Retinal pigment epithelial cell (primary cell): ENCODE results near the gene ASPRV1.
A peak's percentile ranks its signal among the peaks of the same experiment; 100 is the strongest.

Source experiments
- DNase-seq: peaks from one replicate; pipeline ENCODE4 v3.0.0-alpha.2; 2010; ENCODE audit warnings: low read depth
- H3K4me3 ChIP-seq: 2 replicates; pipeline ENCODE4 v1.5.1; 2011; ENCODE audit warnings: mild to moderate bottlenecking, low read length, control low read depth, moderate library complexity
- TF ChIP-seq, protein P1 (sequence below): conservative IDR thresholded peaks from 2 replicates; pipeline ENCODE4 v1.5.1; 2011; ENCODE audit warnings: low read depth, low read length, control low read depth, inconsistent platforms

Gene ASPRV1

DNA sequence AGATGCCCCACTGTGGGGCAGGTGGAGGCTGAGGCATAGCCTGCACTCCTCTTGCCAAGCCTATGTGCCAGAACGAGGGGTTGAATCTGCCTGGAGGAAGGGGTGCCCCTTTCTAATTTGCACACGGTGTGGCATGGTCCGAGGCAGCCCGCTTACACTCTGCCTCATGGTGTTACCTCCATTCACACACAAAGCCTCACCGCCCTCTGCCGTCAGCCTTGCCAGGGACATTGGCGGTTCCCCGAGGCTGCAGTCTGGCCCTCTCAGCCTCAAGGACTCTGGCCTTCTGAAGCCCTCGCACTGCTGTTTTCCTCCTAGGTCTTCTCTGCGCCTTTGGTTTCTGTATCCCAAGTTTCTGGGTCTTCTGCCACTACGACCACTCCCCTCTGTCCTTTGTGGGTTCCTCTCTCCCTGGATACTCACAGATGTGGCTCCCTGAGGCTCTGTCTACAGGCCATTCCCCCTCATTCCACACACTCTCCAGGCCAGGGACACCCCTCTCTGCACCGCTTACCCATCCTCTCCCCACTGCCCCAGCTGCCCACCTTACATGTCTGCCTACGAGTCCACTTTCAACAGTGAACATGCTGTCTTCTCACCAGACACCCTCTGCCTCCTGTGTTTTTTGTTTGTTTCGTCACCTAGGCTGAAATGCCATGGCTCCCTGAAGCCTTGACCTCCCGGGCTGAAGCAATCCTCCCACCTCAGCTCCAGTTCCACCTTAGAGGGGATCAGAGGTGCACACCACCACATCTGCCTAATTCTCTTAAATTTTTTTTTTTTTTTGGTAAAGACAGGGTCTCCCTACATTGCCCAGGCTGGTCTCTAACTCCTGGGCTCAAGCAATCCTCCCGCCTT is 7.9 kb upstream of the ASPRV1 start:
- TF ChIP-seq, protein P1, sequence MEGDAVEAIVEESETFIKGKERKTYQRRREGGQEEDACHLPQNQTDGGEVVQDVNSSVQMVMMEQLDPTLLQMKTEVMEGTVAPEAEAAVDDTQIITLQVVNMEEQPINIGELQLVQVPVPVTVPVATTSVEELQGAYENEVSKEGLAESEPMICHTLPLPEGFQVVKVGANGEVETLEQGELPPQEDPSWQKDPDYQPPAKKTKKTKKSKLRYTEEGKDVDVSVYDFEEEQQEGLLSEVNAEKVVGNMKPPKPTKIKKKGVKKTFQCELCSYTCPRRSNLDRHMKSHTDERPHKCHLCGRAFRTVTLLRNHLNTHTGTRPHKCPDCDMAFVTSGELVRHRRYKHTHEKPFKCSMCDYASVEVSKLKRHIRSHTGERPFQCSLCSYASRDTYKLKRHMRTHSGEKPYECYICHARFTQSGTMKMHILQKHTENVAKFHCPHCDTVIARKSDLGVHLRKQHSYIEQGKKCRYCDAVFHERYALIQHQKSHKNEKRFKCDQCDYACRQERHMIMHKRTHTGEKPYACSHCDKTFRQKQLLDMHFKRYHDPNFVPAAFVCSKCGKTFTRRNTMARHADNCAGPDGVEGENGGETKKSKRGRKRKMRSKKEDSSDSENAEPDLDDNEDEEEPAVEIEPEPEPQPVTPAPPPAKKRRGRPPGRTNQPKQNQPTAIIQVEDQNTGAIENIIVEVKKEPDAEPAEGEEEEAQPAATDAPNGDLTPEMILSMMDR, result no peak
- DNase-seq, result no peak
- H3K4me3 ChIP-seq, result no peak overlapping the region

DNA sequence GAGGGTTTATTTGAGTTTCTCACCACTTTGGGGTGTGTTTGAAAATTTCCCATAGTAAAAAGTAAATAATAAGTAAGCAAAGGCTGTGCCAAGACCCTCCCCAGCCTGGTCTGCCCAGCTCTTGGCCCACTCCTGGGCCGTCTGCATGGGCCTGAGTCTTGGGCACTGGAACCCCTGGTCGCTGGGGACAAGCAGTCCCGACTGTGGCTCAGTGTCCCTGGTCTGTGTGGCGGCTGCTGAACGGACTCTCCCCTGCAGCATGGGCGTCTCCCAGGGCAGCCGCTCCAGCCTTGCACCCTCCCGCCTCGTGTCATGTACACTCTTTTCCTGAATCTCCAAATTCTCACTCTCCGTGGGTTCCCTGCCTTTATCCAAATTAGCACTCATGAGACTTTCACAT is 7.2 kb upstream of the ASPRV1 start:
- no peak overlapping the region for H3K4me3 ChIP-seq

DNA sequence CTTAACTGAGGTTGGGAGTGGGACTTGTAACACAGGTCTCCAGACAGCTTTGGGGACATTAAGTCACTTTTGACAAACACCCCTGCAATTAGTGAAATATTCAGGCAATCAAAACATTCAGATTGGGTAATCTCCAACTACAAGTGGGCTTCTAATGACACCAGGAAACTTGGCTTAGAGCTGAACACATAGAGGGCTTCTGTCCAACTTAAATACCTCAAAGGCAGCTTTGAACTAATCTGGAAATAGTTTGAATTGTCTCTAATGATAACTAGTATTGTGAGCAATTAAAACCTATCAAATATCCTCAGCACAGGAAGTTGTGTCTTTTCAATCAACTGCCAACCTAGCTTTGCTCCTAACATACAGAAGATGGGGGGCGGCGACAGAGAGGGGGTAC is 5.1 kb upstream of the ASPRV1 start:
- TF ChIP-seq, protein P1, result no peak
- H3K4me3 ChIP-seq, result no peak overlapping the region
- DNase-seq, result peak; percentile 26

More for the DNA sequence above, 7.2 kb upstream of the ASPRV1 start:
- no peak for DNase-seq
- TF ChIP-seq, protein P1, result no peak

DNA sequence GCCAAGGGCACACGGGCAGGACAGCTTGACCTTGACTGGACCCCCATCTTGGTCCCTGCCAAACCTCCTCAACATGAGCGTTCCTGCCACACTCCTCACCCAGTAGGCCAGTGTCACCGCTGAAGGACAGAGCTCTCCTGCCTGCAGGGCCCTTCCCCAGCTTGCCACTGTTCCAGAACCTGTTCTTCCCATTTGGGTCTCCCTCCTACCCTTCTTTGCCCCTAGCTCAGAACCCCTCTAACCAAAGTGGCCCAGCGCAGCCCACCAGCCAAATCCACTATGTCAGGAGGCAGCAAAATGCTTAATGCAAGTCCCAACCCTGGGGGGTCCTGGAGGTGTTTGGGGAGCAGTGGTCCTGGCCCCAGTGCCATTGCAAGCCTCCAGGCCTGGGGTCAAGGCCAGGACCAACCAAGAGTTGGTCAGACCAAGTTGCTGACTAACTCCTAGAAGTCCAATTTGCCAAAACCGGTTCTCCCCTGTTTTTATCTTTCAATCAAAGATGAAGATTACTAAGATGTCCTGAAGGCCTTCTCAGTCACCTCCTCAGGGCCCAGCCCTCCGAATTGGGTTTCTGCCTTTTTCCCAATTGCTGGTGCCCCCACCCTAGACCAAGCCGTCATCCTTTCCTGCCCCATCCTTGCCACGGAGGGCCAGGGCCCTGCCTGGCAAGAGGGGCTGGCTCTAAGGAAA is 4.5 kb upstream of the ASPRV1 start:
- TF ChIP-seq, protein P1, result no peak
- no peak for DNase-seq
- H3K4me3 ChIP-seq, result no peak overlapping the region

DNA sequence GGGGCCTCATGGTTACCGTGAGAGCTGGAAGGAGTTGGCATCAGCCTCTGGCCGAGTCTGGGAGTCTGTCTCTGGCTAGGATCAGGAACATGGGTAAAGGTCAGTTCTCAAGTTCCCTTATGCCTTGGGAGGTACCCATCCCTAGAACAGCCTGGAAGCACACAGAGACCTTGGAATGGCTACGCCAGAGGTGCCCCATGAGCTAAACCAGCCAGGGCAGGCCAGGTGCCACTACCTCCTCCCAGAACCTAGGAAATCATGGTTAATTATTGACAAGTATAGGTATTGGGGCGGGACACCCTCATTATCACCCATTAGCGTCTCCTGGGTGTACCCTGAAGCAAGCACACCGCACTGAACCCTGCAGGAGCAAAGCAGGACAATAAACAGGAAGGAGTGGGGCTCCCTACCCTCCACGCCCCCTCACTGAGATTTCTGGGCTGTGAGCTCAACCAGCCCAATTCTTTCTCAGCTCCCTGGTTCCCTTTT is 3.0 kb upstream of the ASPRV1 start:
- no peak for DNase-seq
- TF ChIP-seq, protein P1, result no peak
- no peak overlapping the region for H3K4me3 ChIP-seq

DNA sequence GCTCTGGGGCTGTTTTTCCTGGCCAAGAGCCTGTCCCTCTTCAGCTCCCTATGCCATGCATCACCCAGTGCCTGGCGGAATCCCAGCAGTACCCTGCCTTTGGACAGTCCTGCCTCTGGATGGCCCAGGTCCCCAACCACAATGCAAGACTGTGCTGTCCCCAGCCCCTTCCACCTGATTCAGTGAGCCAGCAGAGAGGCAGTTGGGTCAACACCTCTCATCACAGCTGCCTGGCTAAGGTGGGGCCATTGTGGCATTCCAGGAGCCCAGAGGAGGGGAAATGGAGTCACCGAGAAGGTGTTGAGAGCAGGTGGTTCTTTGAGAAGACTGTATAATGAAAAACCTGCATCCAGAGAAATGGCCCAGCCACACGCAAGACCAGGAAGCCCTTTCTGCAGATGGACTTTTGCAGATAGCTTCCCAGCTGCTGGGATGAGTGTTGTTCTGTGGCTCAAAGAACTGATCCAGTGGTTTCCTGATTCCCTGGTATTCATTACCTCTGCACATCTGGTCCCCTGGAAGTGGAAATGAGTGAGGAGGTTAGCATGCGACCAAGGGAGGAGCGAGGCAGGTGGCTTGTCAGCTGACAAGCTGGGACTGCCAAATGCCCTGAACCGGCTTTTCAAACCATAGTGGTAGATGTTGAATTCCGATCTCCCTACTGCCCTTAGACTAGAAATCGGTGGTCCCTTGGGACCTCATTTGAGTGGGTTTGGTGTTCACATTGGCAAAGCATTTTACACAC is 1.7 kb upstream of the ASPRV1 start:
- no peak overlapping the region for H3K4me3 ChIP-seq
- no peak for DNase-seq

More for the DNA sequence above, 1.7 kb upstream of the ASPRV1 start:
- TF ChIP-seq, protein P1, result no peak
